Trophoblast cell (in vitro differentiated cells and primary cell): ENCODE results near the gene ATP1A4.
"Not testable (repeated sequence)": the region's sequence is repeated elsewhere in the genome, so short reads cannot be mapped to it uniquely, and the experiment has no call there.

ENCODE experiments used
- DNase-seq, 2 donors: peaks; one replicate each; pipeline ENCODE4 v3.0.0-alpha.2; 2016
- H2AFZ ChIP-seq: 2 replicates; pipeline ENCODE4 v1.6.1; 2013; ENCODE audit warnings: low read length, moderate library complexity, mild to moderate bottlenecking; ENCODE audit not compliant: insufficient read depth, poor library complexity
- H2AK5ac ChIP-seq: 2 replicates; pipeline ENCODE4 v1.6.1; 2013; ENCODE audit warnings: mild to moderate bottlenecking, low read length
- H2BK120ac ChIP-seq: 2 replicates; pipeline ENCODE4 v1.6.1; 2013; ENCODE audit warnings: low read length, mild to moderate bottlenecking, moderate library complexity; ENCODE audit not compliant: insufficient read depth, poor library complexity
- H2BK12ac ChIP-seq: 2 replicates; pipeline ENCODE4 v1.6.1; 2013; ENCODE audit warnings: mild to moderate bottlenecking, low read length, moderate library complexity
- H2BK5ac ChIP-seq: 2 replicates; pipeline ENCODE4 v1.6.1; 2013; ENCODE audit warnings: low read length, low read depth, moderate library complexity, mild to moderate bottlenecking; ENCODE audit not compliant: poor library complexity
- H3K14ac ChIP-seq: 2 replicates; pipeline ENCODE4 v1.6.1; 2013; ENCODE audit warnings: mild to moderate bottlenecking, low read length
- H3K18ac ChIP-seq: 2 replicates; pipeline ENCODE4 v1.6.1; 2013; ENCODE audit warnings: mild to moderate bottlenecking, low read length
- H3K23ac ChIP-seq: 2 replicates; pipeline ENCODE4 v1.6.1; 2013; ENCODE audit warnings: low read length
- H3K27ac ChIP-seq: 2 replicates; pipeline ENCODE4 v1.5.1; 2013; ENCODE audit warnings: low read depth, mild to moderate bottlenecking, inconsistent platforms, low read length, moderate library complexity
- H3K27me3 ChIP-seq: 2 replicates; pipeline ENCODE4 v1.6.1; 2013; ENCODE audit warnings: inconsistent platforms, mild to moderate bottlenecking, low read length, moderate library complexity; ENCODE audit not compliant: insufficient read depth
- H3K36me3 ChIP-seq, 2 experiments: 1 replicate in 1 of 2; 2 replicates in 1 of 2; pipeline ENCODE4 v1.6.1; 2013; ENCODE audit warnings: low read length in 2 of 2, mild to moderate bottlenecking in 2 of 2, moderate library complexity in 1 of 2; ENCODE audit not compliant: insufficient read depth in 2 of 2, control insufficient read depth in 1 of 2
- H3K4ac ChIP-seq: 2 replicates; pipeline ENCODE4 v1.6.1; 2013; ENCODE audit warnings: low read depth, mild to moderate bottlenecking, low read length, moderate library complexity
- H3K4me1 ChIP-seq, 2 experiments: 1 replicate in 1 of 2; 2 replicates in 1 of 2; pipeline ENCODE4 v1.6.1; 2013; ENCODE audit warnings: low read length in 2 of 2, mild to moderate bottlenecking in 2 of 2, moderate library complexity in 1 of 2; ENCODE audit not compliant: insufficient read depth in 2 of 2, control insufficient read depth in 1 of 2
- H3K4me2 ChIP-seq: 2 replicates; pipeline ENCODE4 v1.6.1; 2013; ENCODE audit warnings: inconsistent platforms, mild to moderate bottlenecking, low read length, moderate library complexity
- H3K4me3 ChIP-seq: 2 replicates; pipeline ENCODE4 v1.5.1; 2013; ENCODE audit warnings: mild to moderate bottlenecking, low read depth, low read length, inconsistent platforms
- H3K79me1 ChIP-seq: one replicate; pipeline ENCODE4 v1.6.1; 2013; ENCODE audit warnings: low read length
- H3K79me2 ChIP-seq: 2 replicates; pipeline ENCODE4 v1.6.1; 2013; ENCODE audit warnings: low read length, mild to moderate bottlenecking; ENCODE audit not compliant: control insufficient read depth, insufficient read depth, poor library complexity
- H3K9ac ChIP-seq: 2 replicates; pipeline ENCODE4 v1.6.1; 2013; ENCODE audit warnings: mild to moderate bottlenecking, low read length
- H3K9me3 ChIP-seq: 2 replicates; pipeline ENCODE4 v1.6.1; 2013; ENCODE audit warnings: low read depth, mild to moderate bottlenecking, control low read depth, inconsistent platforms, low read length; ENCODE audit not compliant: insufficient read depth
- H4K12ac ChIP-seq: 2 replicates; pipeline ENCODE4 v1.6.1; 2013; ENCODE audit warnings: low read depth, mild to moderate bottlenecking, low read length, moderate library complexity
- H4K8ac ChIP-seq: 2 replicates; pipeline ENCODE4 v1.6.1; 2013; ENCODE audit warnings: low read depth, mild to moderate bottlenecking, low read length, moderate library complexity
- H4K91ac ChIP-seq: one replicate; pipeline ENCODE4 v1.6.1; 2013; ENCODE audit warnings: low read depth, mild to moderate bottlenecking, low read length, moderate library complexity
- WGBS: extraction: QIAGEN DNeasy Blood & Tissue Kit; methylation state at CpG from one replicate; pipeline ENCODE4 v1.1.7; 2013; ENCODE audit warnings: missing lambda C conversion rate; ENCODE audit not compliant: insufficient read length, insufficient coverage; ENCODE audit errors: extremely low coverage; 5-methylcytosine and 5-hydroxymethylcytosine counted together

ATP1A4 gene

DNA sequence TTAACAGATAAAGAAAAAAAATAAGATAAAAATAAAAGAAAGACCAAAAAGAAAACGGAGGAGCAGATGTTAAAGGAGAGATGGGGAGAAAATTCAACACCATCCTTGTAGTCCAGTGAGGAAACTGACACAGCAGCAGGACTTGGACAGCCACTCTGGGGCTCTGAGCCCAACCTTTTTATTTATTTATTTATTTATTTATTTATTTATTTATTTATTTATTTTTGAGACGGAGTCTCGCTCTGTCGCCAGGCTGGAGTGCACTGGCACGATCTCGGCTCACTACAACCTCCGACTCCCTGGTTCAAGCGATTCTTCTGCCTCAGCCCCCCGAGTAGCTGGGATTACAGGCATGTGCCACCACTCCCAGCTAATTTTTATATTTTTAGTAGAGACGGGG lies 39.9 kb upstream of the ATP1A4 start:
- not testable (repeated sequence) for DNase-seq, H3K27ac ChIP-seq, H3K4me1 ChIP-seq, H4K91ac ChIP-seq, H3K4ac ChIP-seq, H3K23ac ChIP-seq, H2BK12ac ChIP-seq, H3K27me3 ChIP-seq, H3K79me1 ChIP-seq, H2BK120ac ChIP-seq, H2AFZ ChIP-seq, H3K36me3 ChIP-seq, H3K18ac ChIP-seq, H4K12ac ChIP-seq, H3K4me3 ChIP-seq, H3K9me3 ChIP-seq, H3K14ac ChIP-seq, H3K79me2 ChIP-seq, H3K9ac ChIP-seq, H3K4me2 ChIP-seq, H2BK5ac ChIP-seq, H2AK5ac ChIP-seq, H4K8ac ChIP-seq
- no CpG with 5 or more reads among the region's 10 CpGs for WGBS

DNA sequence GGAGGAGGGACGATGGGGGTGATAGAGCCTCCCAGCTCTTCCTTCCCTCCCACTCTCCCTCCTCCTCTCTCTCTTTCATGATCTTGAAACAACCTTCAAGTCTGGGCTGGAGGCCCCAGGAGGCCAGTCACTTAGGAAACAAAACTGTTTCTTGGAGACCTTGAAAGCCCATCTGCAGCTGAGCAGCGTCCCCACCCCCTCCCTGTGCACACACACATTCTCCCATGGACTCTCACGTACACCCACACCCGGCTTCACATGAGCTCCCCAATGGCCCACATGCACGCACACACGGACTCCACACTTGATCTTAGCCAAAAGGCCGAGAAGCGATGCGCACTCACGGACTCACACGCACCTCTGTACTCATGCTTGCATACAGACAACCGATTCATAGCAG lies 39.0 kb upstream of the ATP1A4 start:
- Histone ChIP-seq H2BK120ac (no peak overlapping the region), H4K12ac (no peak overlapping the region), H3K4me1 (peaks cover 0 to 1% of the 10 kb centered on the region in 2 experiments), H3K27ac (no peak overlapping the region), H2BK5ac (no peak overlapping the region), H4K91ac (no peak overlapping the region), H2BK12ac (no peak overlapping the region), H3K27me3 (no peaks in the 10 kb centered on the region), H3K79me2 (no peaks in the 10 kb centered on the region), H3K79me1 (no peaks in the 10 kb centered on the region), H3K4me3 (no peak overlapping the region), H3K23ac (no peak overlapping the region), H3K36me3 (no peaks in the 10 kb centered on the region), H3K9me3 (peaks cover 3% of the 10 kb centered on the region), H3K4ac (no peak overlapping the region), H2AK5ac (no peak overlapping the region), H3K4me2 (no peak overlapping the region), H2AFZ (no peak overlapping the region), H3K14ac (no peak overlapping the region), H3K9ac (no peak overlapping the region), H4K8ac (no peak overlapping the region), H3K18ac (no peak overlapping the region)
- WGBS: no CpG with 5 or more reads among the region's 12 CpGs
- DNase-seq: no peak

DNA sequence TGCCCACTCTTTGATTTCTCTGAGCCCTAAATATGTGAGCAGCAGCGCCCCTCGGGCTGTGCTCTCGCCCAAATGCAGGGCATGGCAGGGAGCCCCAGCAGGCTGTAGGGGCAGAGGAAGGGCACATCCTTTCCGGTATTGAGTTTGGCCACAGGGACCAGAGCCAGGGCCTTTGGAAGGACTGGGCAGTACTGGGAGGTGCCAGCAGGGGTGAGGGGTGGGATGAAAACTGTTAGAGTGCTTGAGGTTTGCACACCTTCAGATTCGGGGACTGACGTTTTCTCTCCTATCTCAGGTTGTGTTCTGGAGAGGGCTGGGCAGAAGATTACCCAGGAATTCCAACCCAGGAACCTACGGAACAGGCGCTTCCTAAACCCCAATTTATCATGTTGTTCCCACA lies 38.0 kb upstream of the ATP1A4 start:
- H3K18ac ChIP-seq: no peak overlapping the region
- H2BK12ac ChIP-seq: no peak overlapping the region
- no peak overlapping the region for H3K14ac ChIP-seq
- no peaks in the 10 kb centered on the region for H3K79me2 ChIP-seq
- no peak for DNase-seq
- H3K4ac ChIP-seq: no peak overlapping the region
- H3K27me3 ChIP-seq: no peaks in the 10 kb centered on the region
- H2AK5ac ChIP-seq: no peak overlapping the region
- H2BK120ac ChIP-seq: no peak overlapping the region
- H2BK5ac ChIP-seq: no peak overlapping the region
- no peak overlapping the region for H4K12ac ChIP-seq
- H3K4me2 ChIP-seq: no peak overlapping the region
- no peak overlapping the region for H2AFZ ChIP-seq
- H4K91ac ChIP-seq: no peak overlapping the region
- no peaks in the 10 kb centered on the region for H3K4me1 ChIP-seq
- peaks cover 3% of the 10 kb centered on the region for H3K9me3 ChIP-seq
- no peak overlapping the region for H3K4me3 ChIP-seq
- H3K9ac ChIP-seq: no peak overlapping the region
- no peaks in the 10 kb centered on the region for H3K36me3 ChIP-seq
- H4K8ac ChIP-seq: no peak overlapping the region
- H3K79me1 ChIP-seq: no peaks in the 10 kb centered on the region
- H3K27ac ChIP-seq: no peak overlapping the region
- WGBS: no CpG with 5 or more reads among the region's 8 CpGs
- no peak overlapping the region for H3K23ac ChIP-seq

DNA sequence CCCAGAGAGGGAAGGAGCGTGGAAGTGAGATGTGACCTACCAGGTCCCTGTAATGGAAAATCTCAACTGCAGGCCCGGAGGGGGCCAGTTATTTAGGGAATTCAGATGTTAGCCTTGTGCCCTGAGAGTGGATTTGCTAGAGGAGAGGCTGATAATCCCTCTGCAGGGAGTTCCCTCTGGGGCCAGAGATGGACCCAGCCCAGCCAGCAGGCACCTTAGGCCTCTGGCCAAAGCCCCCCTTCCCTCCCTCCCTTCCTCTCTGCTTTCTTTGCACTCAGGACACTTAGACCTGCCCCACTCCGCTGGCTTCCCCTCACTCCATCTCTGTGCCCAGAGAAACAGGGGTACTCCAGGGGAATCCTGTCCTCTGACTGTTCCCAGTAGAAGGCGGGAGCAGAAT lies 37.3 kb upstream of the ATP1A4 start:
- no peak overlapping the region for H3K18ac ChIP-seq

More for the DNA sequence above, 37.3 kb upstream of the ATP1A4 start:
- no CpG with 5 or more reads among the region's 4 CpGs for WGBS
- Histone ChIP-seq H4K12ac (no peak overlapping the region), H4K8ac (no peak overlapping the region), H3K79me2 (no peaks in the 10 kb centered on the region), H2BK5ac (no peak overlapping the region), H2BK12ac (no peak overlapping the region), H3K4ac (no peak overlapping the region), H3K4me1 (no peaks in the 10 kb centered on the region), H2AFZ (no peak overlapping the region), H2BK120ac (no peak overlapping the region), H3K79me1 (no peaks in the 10 kb centered on the region), H2AK5ac (no peak overlapping the region), H4K91ac (no peak overlapping the region), H3K9me3 (peaks cover 3% of the 10 kb centered on the region), H3K27me3 (no peaks in the 10 kb centered on the region), H3K9ac (no peak overlapping the region), H3K27ac (no peak overlapping the region), H3K4me3 (no peak overlapping the region), H3K4me2 (no peak overlapping the region), H3K23ac (no peak overlapping the region), H3K14ac (no peak overlapping the region), H3K36me3 (no peaks in the 10 kb centered on the region)
- no peak for DNase-seq
